Ovary (tissue), 9 donors: ENCODE results near the gene AFG3L2. TPM values are rescaled to one million over a fixed set of nuclear protein-coding genes. Genes with fewer than 3 reads are reported as not detected.
A peak's percentile ranks its signal among the peaks of the same experiment; 100 is the strongest.

Experiments
- DNase-seq, 5 donors: peaks; one replicate each; pipeline ENCODE4 v3.0.0-alpha.2; 2019 to 2020
- H3K27ac ChIP-seq, 2 donors: fragments of 200-600 bp; one replicate each; pipeline versions ENCODE4 v1.5.1 to v1.8.0; 2019 to 2022
- H3K27me3 ChIP-seq: fragments of 200-600 bp; one replicate; pipeline ENCODE4 v1.8.0; 2022
- H3K36me3 ChIP-seq: fragments of 200-600 bp; sonication (generic); one replicate; pipeline ENCODE4 v1.5.1; 2019
- H3K4me1 ChIP-seq: one replicate; pipeline ENCODE4 v1.8.1; 2013; ENCODE audit warnings: mild to moderate bottlenecking, moderate library complexity; ENCODE audit not compliant: insufficient read depth
- H3K4me3 ChIP-seq: fragments of 200-600 bp; sonication (generic); one replicate; pipeline ENCODE4 v1.5.1; 2017
- H3K9me3 ChIP-seq, 2 donors: fragments of 200-600 bp in 1 of 2; sonication (generic) in 1 of 2; one replicate each; pipeline versions ENCODE4 v1.5.1 to v1.8.1; 2013 to 2019; ENCODE audit warnings: mild to moderate bottlenecking in 1 of 2, moderate library complexity in 1 of 2
- EP300 ChIP-seq: sonication (generic); formaldehyde crosslinking; IDR thresholded peaks from one replicate; pipeline ENCODE4 v1.6.1; 2017; ENCODE audit warnings: antibody characterized with exemption
- POLR2A ChIP-seq: fragments of 450-650 bp; IDR thresholded peaks from one replicate; pipeline ENCODE4 v1.6.1; 2017; ENCODE audit warnings: antibody characterized with exemption, mild to moderate bottlenecking, moderate library complexity
- WGBS, 3 donors: extraction: QIAGEN DNeasy Blood & Tissue Kit in 1 of 3; methylation state at CpG; one replicate each; pipeline versions ENCODE4 v1.1.5 to v1.1.7; 2013 to 2017; 5-methylcytosine and 5-hydroxymethylcytosine counted together
- intact Hi-C, 4 donors: fragments of 100-400 bp; cut with DNase I; formaldehyde crosslinking; loops; one replicate each; pipeline versions ENCODE4 v1.11.0 to v1.15.1; 2022 to 2023
- polyA plus RNA-seq, 2 donors: library from polyadenylated mRNA; stranded (reverse); fragments of 200-250 nt in 1 of 2; fragments of 350-450 nt in 1 of 2; fragmentation: Illumina TruSeq in 1 of 2; extraction: RNeasy Lipid Tissue Mini Kit (QIAGEN cat#74804) in 1 of 2; gene quantifications; one replicate each; pipeline ENCODE4 v1.2.3, GENCODE V29; 2013 to 2014
- total RNA-seq, 7 donors: library from RNA; depleted of rRNA in 2 of 7; stranded (reverse); fragments of >200 nt in 2 of 7; fragmentation: NEBNext Ultra II Directional in 3 of 7; extraction: Animal tissue kit (Norgen Biotek cat#: 25700) in 3 of 7; gene quantifications; one replicate each; pipeline versions ENCODE4 v1.1.0 to v1.2.4, GENCODE V29; 2016 to 2023
- TF ChIP-seq, protein P1 (sequence below), 3 donors: fragments of 450-650 bp in 2 of 3; fragments of 200-600 bp in 1 of 3; IDR thresholded peaks; one replicate each; pipeline versions ENCODE4 v1.5.1 to v1.8.0; 2016 to 2022; ENCODE audit warnings: antibody characterized with exemption in 3 of 3, mild to moderate bottlenecking in 1 of 3
- donor health status: DM: no; HTN: no; CAD: no; lungs with moderate emphysema.
- donor health status: DM: no; HTN: no; CAD: no.
- donor health status: Bipolar disorder and iron deficiency.
- donor health status: DM: yes; HTN: yes; CAD: no.
- donor health status: DM: no; HTN: no; CAD: no.
- donor health status: DM: yes; HTN: yes; CAD: no.

Gene AFG3L2
- total and polyA plus RNA-seq, 9 donors: 28.3 to 42.5 (median 34.9) TPM

GRCh38 chr18:12422936-12423335 is 45.9 kb upstream of the AFG3L2 start:
- WGBS, 3 donors: 87 to 90% (median 88%) methylated on average over 9 of the region's 9 CpGs
- intact Hi-C loops: no loop called here
- Histone ChIP-seq H3K4me3 (no peak overlapping the region), H3K27me3 (no peaks in the 10 kb centered on the region), H3K27ac (no peak overlapping the region), H3K9me3 (no peaks in the 10 kb centered on the region), H3K36me3 (no peaks in the 10 kb centered on the region), H3K4me1 (peaks cover 4% of the 10 kb centered on the region)
- TF ChIP-seq POLR2A (no peak), EP300 (no peak)
- TF ChIP-seq, protein P1, sequence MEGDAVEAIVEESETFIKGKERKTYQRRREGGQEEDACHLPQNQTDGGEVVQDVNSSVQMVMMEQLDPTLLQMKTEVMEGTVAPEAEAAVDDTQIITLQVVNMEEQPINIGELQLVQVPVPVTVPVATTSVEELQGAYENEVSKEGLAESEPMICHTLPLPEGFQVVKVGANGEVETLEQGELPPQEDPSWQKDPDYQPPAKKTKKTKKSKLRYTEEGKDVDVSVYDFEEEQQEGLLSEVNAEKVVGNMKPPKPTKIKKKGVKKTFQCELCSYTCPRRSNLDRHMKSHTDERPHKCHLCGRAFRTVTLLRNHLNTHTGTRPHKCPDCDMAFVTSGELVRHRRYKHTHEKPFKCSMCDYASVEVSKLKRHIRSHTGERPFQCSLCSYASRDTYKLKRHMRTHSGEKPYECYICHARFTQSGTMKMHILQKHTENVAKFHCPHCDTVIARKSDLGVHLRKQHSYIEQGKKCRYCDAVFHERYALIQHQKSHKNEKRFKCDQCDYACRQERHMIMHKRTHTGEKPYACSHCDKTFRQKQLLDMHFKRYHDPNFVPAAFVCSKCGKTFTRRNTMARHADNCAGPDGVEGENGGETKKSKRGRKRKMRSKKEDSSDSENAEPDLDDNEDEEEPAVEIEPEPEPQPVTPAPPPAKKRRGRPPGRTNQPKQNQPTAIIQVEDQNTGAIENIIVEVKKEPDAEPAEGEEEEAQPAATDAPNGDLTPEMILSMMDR (IDR thresholded peaks at IDR 0.05): no peak
- DNase-seq: no peak

DNA sequence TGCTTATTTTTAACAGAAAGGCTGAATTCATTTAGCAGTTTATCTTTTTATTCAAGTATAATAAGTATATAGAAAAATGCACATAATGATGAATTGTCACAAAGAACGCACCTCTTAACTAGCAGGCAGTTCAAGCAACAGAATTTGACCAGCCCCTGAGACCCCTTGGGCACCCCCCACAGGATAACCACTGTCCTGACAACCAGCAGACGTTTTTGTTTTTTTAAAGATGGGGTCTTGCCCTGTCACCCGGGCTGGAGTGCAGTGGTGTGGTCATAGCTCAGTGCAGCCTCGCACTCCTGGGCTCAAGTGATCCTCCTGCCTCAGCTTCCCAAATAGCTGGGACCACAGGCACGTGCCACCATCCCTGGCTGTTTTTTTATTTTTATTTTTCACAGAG is 44.7 kb upstream of the AFG3L2 start:
- H3K36me3 ChIP-seq: no peaks in the 10 kb centered on the region
- no peaks in the 10 kb centered on the region for H3K9me3 ChIP-seq
- WGBS, 3 donors: 78 to 79% (median 78%) methylated on average over 5 of the region's 5 CpGs
- H3K4me1 ChIP-seq: peaks cover 4% of the 10 kb centered on the region
- H3K27me3 ChIP-seq: no peaks in the 10 kb centered on the region
- H3K4me3 ChIP-seq: no peak overlapping the region
- no peak for DNase-seq
- intact Hi-C loops: no loop called here
- TF ChIP-seq, protein P1 (IDR thresholded peaks at IDR 0.05): no peak
- no peak for TF ChIP-seq POLR2A
- TF ChIP-seq EP300: no peak
- no peak overlapping the region for H3K27ac ChIP-seq

DNA sequence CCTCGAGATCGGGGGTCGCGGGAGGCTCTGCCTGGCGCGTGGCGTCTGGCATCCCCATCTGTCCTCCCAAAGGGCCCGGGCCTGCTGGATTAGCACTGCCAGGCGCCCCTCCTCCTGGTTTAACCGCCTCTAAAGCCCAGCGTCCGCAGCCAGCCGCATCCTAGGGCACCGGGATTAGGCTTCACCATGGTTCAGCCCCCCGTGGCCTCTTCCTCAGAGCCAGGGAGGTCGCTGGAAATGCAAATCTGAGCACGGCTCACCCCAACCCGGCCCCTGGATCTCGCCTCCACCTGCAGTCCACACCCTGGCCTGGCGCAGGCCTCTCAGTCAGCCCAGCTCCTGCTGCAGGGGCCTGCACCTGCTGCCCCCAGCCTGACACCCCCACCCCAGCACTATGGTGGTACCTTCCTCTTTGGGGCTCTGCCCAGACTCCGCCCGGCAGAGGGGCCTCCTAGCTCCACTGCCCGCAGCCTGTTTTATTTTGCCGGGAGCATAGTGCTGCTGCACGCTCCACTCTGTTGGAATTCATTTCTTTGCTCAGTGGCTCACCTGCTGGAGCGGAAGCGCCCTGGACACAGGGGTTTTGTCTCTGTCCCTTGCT is 43.9 kb upstream of the AFG3L2 start:
- Histone ChIP-seq H3K27ac (peak overlapping the region in 1 of 2 donors; percentile 7), H3K27me3 (no peaks in the 10 kb centered on the region), H3K4me3 (peak overlapping the region; percentile 37), H3K9me3 (no peaks in the 10 kb centered on the region), H3K4me1 (peaks cover 4% of the 10 kb centered on the region), H3K36me3 (no peaks in the 10 kb centered on the region)
- 30 to 44% (median 30%) methylated on average over 17 to 27 of the region's 27 CpGs for WGBS, 3 donors
- TF ChIP-seq POLR2A (no peak), EP300 (no peak)
- TF ChIP-seq, protein P1 (IDR thresholded peaks at IDR 0.05): no peak
- intact Hi-C loops: no loop called here
- peak; percentile 30 to 64 (median 52) for DNase-seq

GRCh38 chr18:12417687-12418086 is 40.7 kb upstream of the AFG3L2 start:
- 87 to 89% (median 87%) methylated on average over 4 of the region's 4 CpGs for WGBS, 3 donors
- intact Hi-C loops: no loop called here
- TF ChIP-seq POLR2A (no peak), EP300 (no peak)
- TF ChIP-seq, protein P1 (IDR thresholded peaks at IDR 0.05): no peak

More at GRCh38 chr18:12417687-12418086, 40.7 kb upstream of the AFG3L2 start:
- no peak for DNase-seq
- Histone ChIP-seq H3K27ac (no peak overlapping the region), H3K27me3 (no peaks in the 10 kb centered on the region), H3K9me3 (no peaks in the 10 kb centered on the region), H3K4me1 (peaks cover 4% of the 10 kb centered on the region), H3K36me3 (no peaks in the 10 kb centered on the region), H3K4me3 (no peak overlapping the region)
